Neural crest cell (in vitro differentiated cells): Measurements from ENCODE around the gene CENATAC. TPM values are rescaled to one million over a fixed set of nuclear protein-coding genes. Genes with fewer than 3 reads are reported as not detected.

ENCODE experiments used
- DNase-seq: peaks from one replicate; pipeline ENCODE4 v3.0.0; 2021; ENCODE audit warnings: low read depth, mixed read lengths, low spot score
- H3K27ac Mint-ChIP-seq: one replicate; pipeline ENCODE4 v1.8.0; 2021; ENCODE audit warnings: mild to moderate bottlenecking, mixed read lengths; ENCODE audit not compliant: unreplicated experiment
- H3K27me3 Mint-ChIP-seq: 2 replicates; pipeline ENCODE4 v1.8.0; 2021; ENCODE audit warnings: low read depth, mild to moderate bottlenecking, mixed read lengths
- H3K36me3 Mint-ChIP-seq: 2 replicates; pipeline ENCODE4 v1.8.0; 2021; ENCODE audit warnings: low read depth, mild to moderate bottlenecking, mixed read lengths
- H3K4me1 Mint-ChIP-seq: 2 replicates; pipeline ENCODE4 v1.8.0; 2021; ENCODE audit warnings: mixed read lengths
- H3K4me3 Mint-ChIP-seq: one replicate; pipeline ENCODE4 v1.8.0; 2021; ENCODE audit warnings: mild to moderate bottlenecking, mixed read lengths
- H3K9me3 Mint-ChIP-seq: 2 replicates; pipeline ENCODE4 v1.8.0; 2021; ENCODE audit warnings: mixed read lengths
- CTCF ChIP-seq: fragments of 200-600 bp; sonication (generic); conservative IDR thresholded peaks from 2 replicates; pipeline ENCODE4 v1.5.0; 2021; ENCODE audit warnings: antibody characterized with exemption, mild to moderate bottlenecking
- total RNA-seq: library from RNA; stranded (reverse); gene quantifications from 2 replicates; pipeline ENCODE4 v1.2.1, GENCODE V29; 2021

CENATAC gene
- total RNA-seq, 1 donor from 2014 or later = 32.5 TPM

GRCh38 chr11:119021631-119022030, 23.7 kb downstream of the CENATAC start:
- Mint-ChIP-seq H3K4me1 (peaks cover 42% of the 10 kb centered on the region), H3K9me3 (no peaks in the 10 kb centered on the region), H3K4me3 (peak overlapping the region; percentile 81), H3K36me3 (peaks cover 16% of the 10 kb centered on the region), H3K27ac (no peak overlapping the region), H3K27me3 (no peaks in the 10 kb centered on the region)
- DNase-seq = no peak
- no peak for TF ChIP-seq CTCF

- no peak for DNase-seq
- no peak for TF ChIP-seq CTCF
- Mint-ChIP-seq H3K27me3 (no peaks in the 10 kb centered on the region), H3K4me3 (peak overlapping the region; percentile 29), H3K27ac (no peak overlapping the region), H3K4me1 (peaks cover 24% of the 10 kb centered on the region), H3K36me3 (peaks cover 6% of the 10 kb centered on the region), H3K9me3 (no peaks in the 10 kb centered on the region)
Observed at GRCh38 chr11:119023741-119024140, 25.8 kb downstream of the CENATAC start.

GRCh38 chr11:119024430-119025098, 26.6 kb downstream of the CENATAC start:
- no peak for DNase-seq
- peaks cover 26% of the 10 kb centered on the region for H3K4me1 Mint-ChIP-seq
- peaks cover under 1% of the 10 kb centered on the region for H3K27me3 Mint-ChIP-seq
- H3K36me3 Mint-ChIP-seq = peaks cover 6% of the 10 kb centered on the region
- TF ChIP-seq CTCF = no peak
- no peak overlapping the region for H3K27ac Mint-ChIP-seq
- peak overlapping the region; percentile 40 for H3K4me3 Mint-ChIP-seq
- no peaks in the 10 kb centered on the region for H3K9me3 Mint-ChIP-seq

GRCh38 chr11:119025099-119025473, 27.1 kb downstream of the CENATAC start:
- H3K4me1 Mint-ChIP-seq = peaks cover 26% of the 10 kb centered on the region
- no peaks in the 10 kb centered on the region for H3K9me3 Mint-ChIP-seq
- H3K4me3 Mint-ChIP-seq = peak overlapping the region; percentile 40
- H3K27me3 Mint-ChIP-seq = peaks cover 3% of the 10 kb centered on the region
- TF ChIP-seq CTCF = no peak
- H3K27ac Mint-ChIP-seq = no peak overlapping the region
- H3K36me3 Mint-ChIP-seq = peaks cover 4% of the 10 kb centered on the region
- DNase-seq = no peak

- no peaks in the 10 kb centered on the region for H3K9me3 Mint-ChIP-seq
- H3K36me3 Mint-ChIP-seq = peaks cover 3% of the 10 kb centered on the region
- peak overlapping the region; percentile 82 for H3K27ac Mint-ChIP-seq
- peaks cover 3% of the 10 kb centered on the region for H3K27me3 Mint-ChIP-seq
- no peak for DNase-seq
- peak overlapping the region; percentile 40 for H3K4me3 Mint-ChIP-seq
- H3K4me1 Mint-ChIP-seq = peaks cover 24% of the 10 kb centered on the region
- no peak for TF ChIP-seq CTCF
Observed at GRCh38 chr11:119025541-119025940, 27.6 kb downstream of the CENATAC start.
